SK-N-SH (cell line): Measurements from ENCODE around the gene MELTF. TPM values are rescaled to one million over a fixed set of nuclear protein-coding genes. Genes with fewer than 3 reads are reported as not detected.
"Not testable (repeated sequence)": the region's sequence is repeated elsewhere in the genome, so short reads cannot be mapped to it uniquely, and the experiment has no call there.

Source experiments
- CTCF ChIA-PET: fragments of 300-600, 350-600 bp; formaldehyde crosslinking; extraction: SDS; loops from one replicate; lab custom pipeline; 2021; lab: Yijun Ruan, JAX
- POLR2A ChIA-PET: fragments of 350-600 bp; sonication (Branson Sonifier 250); formaldehyde crosslinking; extraction: SDS; loops from one replicate; lab custom pipeline; 2020; ENCODE audit warnings: antibody characterized with exemption, inconsistent platforms; lab: Yijun Ruan, JAX
- DNase-seq: peaks from one replicate; pipeline ENCODE4 v3.0.0; 2012
- H2AFZ ChIP-seq: fragments of 200-600 bp; sonication (generic); 2 replicates; pipeline ENCODE4 v1.8.1; 2016; ENCODE audit warnings: antibody characterized with exemption, mild to moderate bottlenecking, low read depth
- H3F3A ChIP-seq: fragments of 200-600 bp; sonication (generic); replicated peaks from 2 replicates; pipeline ENCODE3; 2016; ENCODE audit warnings: antibody characterized with exemption, mild to moderate bottlenecking; ENCODE audit not compliant: insufficient read depth
- H3K27ac ChIP-seq, 2 experiments: fragments of 200-500 bp in 1 of 2; fragments of 200-600 bp in 1 of 2; sonication (Bioruptor generic) in 1 of 2; sonication (generic), shearing (Covaris generic) in 1 of 2; 2 replicates each; pipeline versions ENCODE4 v1.5.1 to v1.6.1; 2014 to 2016; ENCODE audit warnings: low read depth in 2 of 2, inconsistent platforms in 1 of 2, low read length in 1 of 2, mild to moderate bottlenecking in 1 of 2, mixed read lengths in 1 of 2
- H3K27me3 ChIP-seq: fragments of 200-600 bp; sonication (generic), shearing (Covaris generic); 2 replicates; pipeline ENCODE4 v1.6.1; 2016; ENCODE audit warnings: mixed run types; ENCODE audit not compliant: insufficient read depth
- H3K36me3 ChIP-seq, 2 experiments: fragments of 200-500 bp in 1 of 2; fragments of 200-600 bp in 1 of 2; sonication (Bioruptor generic) in 1 of 2; sonication (generic) in 1 of 2; replicated peaks in 1 of 2; 2 replicates each; pipeline versions ENCODE3 to v1.5.1; 2014 to 2016; ENCODE audit warnings: low read length in 1 of 2, mild to moderate bottlenecking in 1 of 2; ENCODE audit not compliant: insufficient read depth in 2 of 2, control insufficient read depth in 1 of 2
- H3K4me1 ChIP-seq, 2 experiments: fragments of 200-500 bp in 1 of 2; fragments of 200-600 bp in 1 of 2; sonication (Bioruptor generic) in 1 of 2; sonication (generic), shearing (Covaris generic) in 1 of 2; 2 replicates each; pipeline versions ENCODE4 v1.5.1 to v1.6.1; 2014 to 2016; ENCODE audit warnings: low read depth in 1 of 2, low read length in 1 of 2, mixed run types in 1 of 2; ENCODE audit not compliant: insufficient read depth in 2 of 2, control insufficient read depth in 1 of 2
- H3K4me2 ChIP-seq: fragments of 200-600 bp; sonication (generic), shearing (Covaris generic); 2 replicates; pipeline ENCODE4 v1.6.1; 2017; ENCODE audit warnings: mixed run types
- H3K4me3 ChIP-seq, 2 experiments: fragments of 200-500 bp in 1 of 2; fragments of 200-600 bp in 1 of 2; sonication (Bioruptor generic) in 1 of 2; sonication (generic), shearing (Covaris generic) in 1 of 2; 2 replicates each; pipeline versions ENCODE4 v1.5.1 to v1.8.1; 2014 to 2016; ENCODE audit warnings: low read depth in 2 of 2, inconsistent platforms in 1 of 2, low read length in 1 of 2, mild to moderate bottlenecking in 1 of 2, mixed read lengths in 1 of 2, moderate library complexity in 1 of 2
- H3K79me2 ChIP-seq: fragments of 200-600 bp; sonication (generic); 2 replicates; pipeline ENCODE4 v1.8.1; 2017; ENCODE audit warnings: mild to moderate bottlenecking; ENCODE audit not compliant: insufficient read depth
- H3K9ac ChIP-seq: fragments of 200-600 bp; sonication (generic); 2 replicates; pipeline ENCODE4 v1.6.1; 2017; ENCODE audit warnings: mixed run types
- H3K9me2 ChIP-seq: fragments of 200-600 bp; sonication (generic); 2 replicates; pipeline ENCODE4 v1.6.1; 2017; ENCODE audit warnings: mixed run types
- H3K9me3 ChIP-seq: fragments of 200-600 bp; sonication (generic); 2 replicates; pipeline ENCODE4 v1.6.1; 2017; ENCODE audit warnings: mixed run types, mild to moderate bottlenecking, moderate library complexity
- H4K20me1 ChIP-seq: fragments of 200-600 bp; sonication (generic); 2 replicates; pipeline ENCODE4 v1.6.1; 2017; ENCODE audit warnings: mild to moderate bottlenecking, mixed run types; ENCODE audit not compliant: insufficient read depth
- ELF1 ChIP-seq: IDR thresholded peaks from 2 replicates; pipeline ENCODE4 v1.4.0; 2012
- EP300 ChIP-seq, 2 experiments: IDR thresholded peaks; 2 replicates each; pipeline versions ENCODE4 v1.4.0 to v1.6.1; 2012; ENCODE audit warnings: borderline replicate concordance in 1 of 2, low read depth in 1 of 2, low read length in 1 of 2
- FOXJ3 ChIP-seq: sonication (generic); formaldehyde crosslinking; IDR thresholded peaks from 2 replicates; pipeline ENCODE4 v1.5.1; 2020; ENCODE audit warnings: mild to moderate bottlenecking, missing genetic modification reagents
- GABPA ChIP-seq: IDR thresholded peaks from 2 replicates; pipeline ENCODE4 v1.4.0; 2012; ENCODE audit warnings: low read depth, mild to moderate bottlenecking
- GATA2 ChIP-seq: sonication (generic); formaldehyde crosslinking; IDR thresholded peaks from 2 replicates; pipeline ENCODE4 v1.5.0; 2020; ENCODE audit warnings: mild to moderate bottlenecking, missing genetic modification reagents
- JUND ChIP-seq: IDR thresholded peaks from 2 replicates; pipeline ENCODE4 v1.4.0; 2012
- MXI1 ChIP-seq: IDR thresholded peaks from 2 replicates; pipeline ENCODE4 v1.6.1; 2012; ENCODE audit warnings: mild to moderate bottlenecking, low read depth, low read length, improper control_type of control experiment
- RCOR1 ChIP-seq: fragments of 150-350 bp; IDR thresholded peaks from 2 replicates; pipeline ENCODE4 v1.6.1; 2017; ENCODE audit warnings: antibody characterized with exemption, low read length
- RFX5 ChIP-seq: IDR thresholded peaks from 2 replicates; pipeline ENCODE4 v1.6.1; 2012; ENCODE audit warnings: mild to moderate bottlenecking, improper control_type of control experiment, low read length
- RXRA ChIP-seq: IDR thresholded peaks from 2 replicates; pipeline ENCODE4 v1.4.0; 2012; ENCODE audit warnings: low read depth, mild to moderate bottlenecking, borderline replicate concordance
- SIN3A ChIP-seq: IDR thresholded peaks from 2 replicates; pipeline ENCODE4 v1.6.1; 2012; ENCODE audit warnings: low read depth, mild to moderate bottlenecking, low read length, moderate library complexity, borderline replicate concordance
- SMC3 ChIP-seq: IDR thresholded peaks from 2 replicates; pipeline ENCODE4 v1.6.1; 2012; ENCODE audit warnings: low read depth, low read length, improper control_type of control experiment
- TAF1 ChIP-seq: IDR thresholded peaks from 2 replicates; pipeline ENCODE4 v1.6.1; 2012; ENCODE audit warnings: low read depth, mild to moderate bottlenecking, low read length, moderate library complexity, borderline replicate concordance
- TCF12 ChIP-seq: IDR thresholded peaks from 2 replicates; pipeline ENCODE4 v1.4.0; 2012
- USF1 ChIP-seq: IDR thresholded peaks from 2 replicates; pipeline ENCODE4 v1.4.0; 2012; ENCODE audit warnings: low read depth, borderline replicate concordance
- WGBS: methylation state at CpG from one replicate; pipeline ENCODE4 v1.1.6; 2017; ENCODE audit warnings: low lambda C conversion rate; 5-methylcytosine and 5-hydroxymethylcytosine counted together
- polyA plus RNA-seq, 3 experiments: library from polyadenylated mRNA; depleted of rRNA; stranded (reverse); fragments of >200 nt; gene quantifications; 2 replicates each; pipeline ENCODE4 v1.2.3, GENCODE V29; 2012
- TF ChIP-seq, protein P1 (sequence below): fragments of 150-350 bp; IDR thresholded peaks from 2 replicates; pipeline ENCODE4 v1.6.1; 2017; ENCODE audit warnings: antibody characterized with exemption, low read length, low read depth, borderline replicate concordance
- TF ChIP-seq, protein P2 (sequence below): IDR thresholded peaks from 2 replicates; pipeline ENCODE4; 2012

Gene MELTF
- polyA plus RNA-seq, 1 of the 3 experiments (the other 2 are of a cell fraction): 32.4 TPM

GRCh38 chr3:197062446-197062845, 32.8 kb upstream of the MELTF start (continued):
- TF ChIP-seq RFX5 (no peak), FOXJ3 (CRISPR knock-in tag) (no peak), USF1 (no peak), RXRA (no peak), JUND (no peak), RCOR1 (no peak), MXI1 (no peak), ELF1 (no peak), TCF12 (no peak), EP300 (IDR thresholded peaks at IDR 0.05; ENCODE audit: borderline replicate concordance in 1 of 2, low read depth in 1 of 2, low read length in 1 of 2) (no peak)

GRCh38 chr3:197051637-197052036, 22.0 kb upstream of the MELTF start:
- 99% methylated on average over 6 of the region's 6 CpGs for WGBS
- peaks cover 25 to 44% of the 10 kb centered on the region in 2 experiments for H3K36me3 ChIP-seq
- CTCF ChIA-PET: not testable (repeated sequence)

GRCh38 chr3:197050511-197050910, 20.9 kb upstream of the MELTF start:
- Histone ChIP-seq H3K27me3 (no peaks in the 10 kb centered on the region), H3K36me3 (peaks cover 22 to 38% of the 10 kb centered on the region in 2 experiments), H3F3A (no peaks in the 10 kb centered on the region), H3K4me3 (no peak overlapping the region), H3K9ac (no peak overlapping the region), H3K9me3 (no peaks in the 10 kb centered on the region), H4K20me1 (no peaks in the 10 kb centered on the region), H3K79me2 (no peaks in the 10 kb centered on the region), H3K9me2 (no peaks in the 10 kb centered on the region), H2AFZ (no peak overlapping the region), H3K4me1 (no peaks in the 10 kb centered on the region), H3K4me2 (no peak overlapping the region), H3K27ac (no peak overlapping the region)
- TF ChIP-seq SIN3A: no peak
- no peak for TF ChIP-seq EP300 (IDR thresholded peaks at IDR 0.05; ENCODE audit: borderline replicate concordance in 1 of 2, low read depth in 1 of 2, low read length in 1 of 2)
- TF ChIP-seq, protein P1, sequence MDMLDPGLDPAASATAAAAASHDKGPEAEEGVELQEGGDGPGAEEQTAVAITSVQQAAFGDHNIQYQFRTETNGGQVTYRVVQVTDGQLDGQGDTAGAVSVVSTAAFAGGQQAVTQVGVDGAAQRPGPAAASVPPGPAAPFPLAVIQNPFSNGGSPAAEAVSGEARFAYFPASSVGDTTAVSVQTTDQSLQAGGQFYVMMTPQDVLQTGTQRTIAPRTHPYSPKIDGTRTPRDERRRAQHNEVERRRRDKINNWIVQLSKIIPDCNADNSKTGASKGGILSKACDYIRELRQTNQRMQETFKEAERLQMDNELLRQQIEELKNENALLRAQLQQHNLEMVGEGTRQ: no peak
- TF ChIP-seq ELF1: no peak
- TF ChIP-seq, protein P2, sequence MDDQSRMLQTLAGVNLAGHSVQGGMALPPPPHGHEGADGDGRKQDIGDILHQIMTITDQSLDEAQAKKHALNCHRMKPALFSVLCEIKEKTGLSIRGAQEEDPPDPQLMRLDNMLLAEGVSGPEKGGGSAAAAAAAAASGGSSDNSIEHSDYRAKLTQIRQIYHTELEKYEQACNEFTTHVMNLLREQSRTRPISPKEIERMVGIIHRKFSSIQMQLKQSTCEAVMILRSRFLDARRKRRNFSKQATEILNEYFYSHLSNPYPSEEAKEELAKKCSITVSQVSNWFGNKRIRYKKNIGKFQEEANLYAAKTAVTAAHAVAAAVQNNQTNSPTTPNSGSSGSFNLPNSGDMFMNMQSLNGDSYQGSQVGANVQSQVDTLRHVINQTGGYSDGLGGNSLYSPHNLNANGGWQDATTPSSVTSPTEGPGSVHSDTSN: no peak
- TF ChIP-seq SMC3: no peak
- TF ChIP-seq GABPA: no peak
- TF ChIP-seq TAF1: no peak
- TF ChIP-seq JUND: no peak
- no peak for TF ChIP-seq GATA2 (CRISPR knock-in tag)
- WGBS: 66% methylated on average over 2 of the region's 2 CpGs
- CTCF ChIA-PET: no interaction called here
- POLR2A ChIA-PET: no interaction called here
- no peak for DNase-seq

More at GRCh38 chr3:197051637-197052036, 22.0 kb upstream of the MELTF start:
- H3K27ac ChIP-seq, H3K4me1 ChIP-seq, H3K9me3 ChIP-seq, H3K4me2 ChIP-seq, POLR2A ChIA-PET, H3K27me3 ChIP-seq, H4K20me1 ChIP-seq, H3F3A ChIP-seq, DNase-seq, H3K9me2 ChIP-seq, H3K9ac ChIP-seq, H3K4me3 ChIP-seq, H2AFZ ChIP-seq, H3K79me2 ChIP-seq: not testable (repeated sequence)
